HG03196 (cell line): ENCODE measurements around the gene FUBP3.

Experiments used
- ATAC-seq: cut with Tn5 transposase; IDR thresholded peaks from one replicate; pipeline ENCODE4 v1.9.1; 2021; ENCODE audit not compliant: unreplicated experiment

Gene FUBP3

GRCh38 chr9:130606887-130607600, 27.7 kb downstream of the FUBP3 start:
- ATAC-seq = no peak

GRCh38 chr9:130607640-130608420, 28.5 kb downstream of the FUBP3 start:
- ATAC-seq = no peak

GRCh38 chr9:130608554-130609134, 29.3 kb downstream of the FUBP3 start:
- no peak for ATAC-seq

- ATAC-seq = no peak
Measured at GRCh38 chr9:130609163-130609562, 29.8 kb downstream of the FUBP3 start.

GRCh38 chr9:130610862-130611707, 31.7 kb downstream of the FUBP3 start:
- ATAC-seq = no peak

GRCh38 chr9:130616451-130616850, 37.1 kb downstream of the FUBP3 start:
- ATAC-seq = no peak

- ATAC-seq = no peak
Measured at GRCh38 chr9:130623466-130623865, 44.1 kb downstream of the FUBP3 start.

- ATAC-seq = no peak
Measured at GRCh38 chr9:130624154-130624553, 44.8 kb downstream of the FUBP3 start.

- ATAC-seq = no peak
Measured at GRCh38 chr9:130626249-130626996, 47.0 kb downstream of the FUBP3 start.

GRCh38 chr9:130627051-130627450, 47.7 kb downstream of the FUBP3 start:
- no peak for ATAC-seq

GRCh38 chr9:130627896-130628792, 48.8 kb downstream of the FUBP3 start:
- ATAC-seq = no peak

GRCh38 chr9:130629443-130630070, 50.2 kb downstream of the FUBP3 start:
- ATAC-seq = no peak

GRCh38 chr9:130630071-130630450, 50.7 kb downstream of the FUBP3 start:
- no peak for ATAC-seq

GRCh38 chr9:130630506-130631330, 51.3 kb downstream of the FUBP3 start:
- ATAC-seq = no peak

GRCh38 chr9:130631331-130632080, 52.1 kb downstream of the FUBP3 start:
- no peak for ATAC-seq

- ATAC-seq = no peak
Measured at GRCh38 chr9:130632081-130632710, 52.8 kb downstream of the FUBP3 start.

- no peak for ATAC-seq
Measured at GRCh38 chr9:130632841-130633240, 53.5 kb downstream of the FUBP3 start.
